HG03060 (cell line): Measurements from ENCODE around the gene FAM174C.

Experiments
- ATAC-seq: cut with Tn5 transposase; IDR thresholded peaks from one replicate; pipeline ENCODE4 v1.9.1; 2021; ENCODE audit warnings: low read depth, moderate number of reproducible peaks; ENCODE audit not compliant: unreplicated experiment

FAM174C gene

DNA sequence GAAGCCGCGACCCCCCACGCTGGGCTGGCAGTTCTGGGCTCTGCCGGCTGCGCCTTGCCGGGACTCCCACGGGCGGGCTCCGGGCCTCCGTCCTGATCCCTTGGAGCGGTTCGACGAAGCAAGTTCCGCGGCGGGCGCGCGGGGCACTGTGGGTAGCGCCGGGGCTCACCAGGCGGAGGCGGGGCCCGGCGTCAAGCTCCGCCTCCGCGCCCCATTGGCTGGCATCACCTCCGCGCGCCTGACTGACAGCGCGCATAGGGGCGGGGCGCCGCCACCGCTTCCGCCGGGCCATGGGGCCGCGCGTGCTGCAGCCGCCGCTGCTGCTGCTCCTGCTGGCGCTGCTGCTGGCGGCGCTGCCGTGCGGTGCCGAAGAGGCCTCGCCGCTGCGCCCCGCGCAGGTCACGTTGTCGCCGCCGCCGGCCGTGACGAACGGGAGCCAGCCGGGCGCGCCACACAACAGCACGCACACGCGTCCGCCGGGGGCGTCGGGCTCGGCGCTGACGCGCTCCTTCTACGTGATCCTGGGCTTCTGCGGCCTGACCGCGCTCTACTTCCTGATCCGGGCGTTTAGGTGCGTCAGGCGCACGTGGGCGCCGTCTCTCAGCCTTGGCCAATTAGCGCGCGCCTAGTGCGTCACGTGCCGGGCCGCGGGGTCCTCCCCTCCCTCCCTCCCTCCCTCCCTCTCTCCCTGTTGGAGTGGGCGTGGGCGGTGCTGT is at the start of gene FAM174C:
FAM174C (plus strand) TSS at position 271 of the 716 bp plus-strand sequence; CDS start at position 291, 20 bp downstream.
- ATAC-seq, result peak; percentile 58

DNA sequence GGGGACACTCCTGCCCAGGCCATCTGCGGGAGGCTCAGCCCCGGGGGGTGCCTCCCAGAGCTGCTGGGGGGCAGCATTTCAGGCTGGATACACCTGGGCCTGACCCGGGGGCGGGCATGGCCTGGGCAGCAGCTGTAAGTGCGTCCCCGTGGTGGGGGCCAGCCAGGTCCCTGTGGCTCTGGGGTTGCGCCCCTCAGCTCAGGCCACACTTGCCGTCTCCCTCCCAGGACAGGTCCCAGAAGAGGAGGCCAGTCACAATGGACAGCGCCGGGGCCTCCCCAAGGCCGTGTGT is 49.2 kb upstream of the FAM174C start:
- no peak for ATAC-seq

GRCh38 chr19:1226522-1227303 is 48.6 kb upstream of the FAM174C start:
- ATAC-seq, result no peak

- ATAC-seq, result no peak
Measured at GRCh38 chr19:1227304-1228054, 47.9 kb upstream of the FAM174C start.

DNA sequence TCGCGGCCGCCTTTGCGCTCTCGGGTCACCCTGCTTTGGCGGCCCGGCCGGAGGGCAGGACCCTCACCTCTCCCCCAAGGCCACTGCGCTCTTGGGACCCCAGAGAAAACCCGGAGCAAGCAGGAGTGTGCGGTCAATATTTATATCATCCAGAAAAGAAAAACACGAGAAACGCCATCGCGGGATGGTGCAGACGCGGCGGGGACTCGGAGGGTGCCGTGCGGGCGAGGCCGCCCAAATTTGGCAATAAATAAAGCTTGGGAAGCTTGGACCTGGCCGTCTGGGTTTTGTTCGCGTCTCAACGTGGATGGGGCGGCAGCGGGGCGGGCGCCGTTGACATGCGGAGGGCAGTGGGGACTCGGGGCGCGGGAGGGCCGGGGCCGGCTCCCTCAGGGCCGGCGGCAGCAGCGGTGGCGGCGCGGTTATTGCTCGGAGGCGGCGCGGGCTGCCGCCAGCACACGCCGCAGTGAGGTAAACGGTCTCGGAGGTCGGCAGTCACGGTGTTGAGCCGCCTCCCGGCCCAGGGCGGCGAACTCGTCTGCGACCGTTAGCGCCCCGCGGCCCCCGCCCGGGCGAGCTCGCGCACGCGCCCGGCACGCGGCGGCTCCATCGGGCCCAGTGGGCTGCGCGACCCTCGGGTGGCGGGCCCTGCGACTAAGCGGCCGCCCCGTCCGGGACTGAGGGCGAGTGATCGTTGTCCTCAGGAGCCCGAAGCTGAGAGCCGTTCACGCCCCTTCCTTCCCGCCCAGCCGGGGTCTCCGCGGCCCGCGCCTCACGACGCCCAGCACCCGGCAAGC is 47.0 kb upstream of the FAM174C start:
- no peak for ATAC-seq

DNA sequence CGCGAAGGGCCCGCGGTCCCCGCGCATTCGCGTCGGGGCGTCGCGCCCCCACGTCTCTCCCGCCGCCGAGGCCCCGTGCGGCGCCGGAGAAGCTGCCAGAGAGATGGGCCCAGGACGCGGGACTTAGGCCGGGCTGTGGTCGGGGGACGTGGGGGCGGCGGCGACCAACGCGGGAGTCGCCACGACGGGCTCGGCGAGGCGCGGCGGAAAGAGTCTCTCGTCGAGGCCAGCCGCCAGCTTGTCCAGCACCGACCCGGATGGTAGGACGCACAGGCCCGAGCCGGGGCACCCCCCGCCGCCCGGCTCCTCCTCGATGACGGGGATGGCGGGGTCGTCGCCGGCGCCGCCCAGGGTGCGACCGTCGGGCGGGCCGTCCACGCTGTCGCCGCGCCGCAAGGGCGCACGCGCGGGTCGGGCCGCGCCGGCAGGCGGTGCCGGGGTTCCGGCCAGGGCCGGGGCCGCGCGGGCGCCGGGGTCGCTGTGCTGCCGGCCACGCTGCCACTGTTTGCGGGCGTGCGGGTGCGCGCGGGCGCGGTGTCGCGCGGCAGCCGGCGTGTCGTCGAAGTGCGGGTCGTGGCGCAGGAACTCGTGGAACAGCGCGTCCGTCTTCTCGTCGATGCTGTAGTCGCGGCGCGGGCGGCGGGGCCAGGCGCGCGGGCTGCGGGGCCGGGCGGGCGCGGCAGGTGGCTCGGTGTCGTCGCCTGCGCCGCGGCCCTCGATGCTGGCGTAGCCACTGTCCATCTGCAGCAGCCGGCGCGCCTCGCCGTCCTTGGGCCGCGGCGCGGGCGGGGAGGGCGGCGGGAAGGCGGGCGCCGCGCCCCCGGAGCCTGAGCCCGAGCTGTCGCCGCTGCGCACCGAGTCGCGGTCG is 46.0 kb upstream of the FAM174C start:
- ATAC-seq, result no peak

- no peak for ATAC-seq
Measured at GRCh38 chr19:1229924-1230782, 45.2 kb upstream of the FAM174C start.

- no peak for ATAC-seq
Measured at GRCh38 chr19:1230783-1231489, 44.4 kb upstream of the FAM174C start.

- ATAC-seq, result no peak
Measured at GRCh38 chr19:1231729-1232637, 43.3 kb upstream of the FAM174C start.

- no peak for ATAC-seq
Measured at GRCh38 chr19:1232652-1233072, 42.7 kb upstream of the FAM174C start.

DNA sequence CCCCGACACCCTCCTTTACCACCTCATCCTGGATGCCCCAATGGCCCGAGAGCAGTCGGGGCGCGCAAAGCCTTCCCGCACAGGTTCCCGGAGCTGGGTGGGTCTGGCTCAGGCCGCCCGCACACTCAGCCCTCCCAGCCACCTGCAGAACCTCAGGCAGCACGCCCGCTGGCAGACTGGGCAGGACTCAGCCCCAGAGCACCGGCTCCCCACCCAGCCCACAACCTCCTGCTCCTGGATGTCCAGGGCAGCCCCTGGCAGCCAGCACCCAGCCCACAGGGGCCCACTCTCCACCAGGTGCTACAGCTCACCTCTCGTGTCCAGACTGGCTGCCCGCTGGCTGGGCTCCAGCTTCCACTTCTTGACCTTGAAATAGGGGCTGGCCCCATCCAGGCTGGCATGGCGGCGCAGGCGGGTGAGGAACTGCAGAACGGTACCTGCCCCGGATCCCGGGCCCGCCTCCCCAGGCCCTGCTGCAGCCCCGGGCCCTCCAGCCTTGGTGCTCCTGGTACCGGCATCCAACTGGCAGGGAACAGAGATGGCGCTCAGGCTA is 42.1 kb upstream of the FAM174C start:
- no peak for ATAC-seq

GRCh38 chr19:1234051-1234954 is 41.0 kb upstream of the FAM174C start:
- ATAC-seq, result no peak

GRCh38 chr19:1234955-1235380 is 40.4 kb upstream of the FAM174C start:
- no peak for ATAC-seq

DNA sequence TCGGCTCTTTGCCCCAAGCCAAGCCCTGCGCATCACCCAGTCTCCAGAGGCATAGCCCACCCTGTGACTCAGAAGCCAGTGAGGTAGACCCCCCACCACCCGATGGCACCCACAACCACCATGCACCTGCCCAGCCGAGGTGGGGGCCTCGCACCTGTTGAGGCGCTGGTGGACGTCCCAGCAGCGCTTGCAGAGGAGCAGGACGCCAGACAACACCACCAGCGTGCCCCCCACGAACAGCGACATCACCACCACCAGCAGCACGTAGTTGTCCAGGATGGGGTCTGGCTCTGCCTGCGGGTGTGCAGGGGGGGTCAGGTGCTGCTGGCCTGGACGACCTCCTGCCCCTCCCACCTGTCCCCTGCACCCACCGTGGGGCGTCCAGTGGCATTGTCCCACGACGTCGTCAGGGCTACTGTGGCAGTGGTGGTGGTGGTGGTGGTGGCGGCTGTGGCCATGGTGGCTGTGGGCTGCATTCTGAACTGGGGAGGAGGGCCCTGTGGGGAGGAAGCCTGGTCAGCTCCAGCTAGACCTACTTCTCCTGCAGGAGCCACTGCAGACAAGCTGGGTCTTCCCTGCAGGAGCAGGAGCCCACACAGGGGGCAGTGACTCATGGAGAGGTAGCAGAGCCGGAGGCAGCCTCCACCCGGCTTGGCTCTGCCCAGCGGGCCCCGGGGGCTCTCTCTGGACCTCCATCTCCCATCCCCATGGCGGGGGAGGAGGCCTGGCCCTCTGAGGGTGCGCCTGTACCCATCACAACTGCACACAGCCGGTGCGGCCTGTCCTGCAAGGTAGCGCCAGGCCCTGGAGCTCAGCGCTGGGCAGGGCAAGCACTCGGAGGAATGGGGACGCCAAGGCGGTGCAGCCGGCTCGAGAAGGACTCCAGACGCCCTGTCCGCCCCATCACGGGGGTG is 39.4 kb upstream of the FAM174C start:
- no peak for ATAC-seq

GRCh38 chr19:1236576-1236975 is 38.8 kb upstream of the FAM174C start:
- ATAC-seq, result no peak
